ENCODE measurements around the gene WWC2. TPM values are rescaled to one million over a fixed set of nuclear protein-coding genes. Genes with fewer than 3 reads are reported as not detected.

WWC2 gene
- total RNA-seq, 1 donor from 2014 or later, result 48.0 TPM

DNA sequence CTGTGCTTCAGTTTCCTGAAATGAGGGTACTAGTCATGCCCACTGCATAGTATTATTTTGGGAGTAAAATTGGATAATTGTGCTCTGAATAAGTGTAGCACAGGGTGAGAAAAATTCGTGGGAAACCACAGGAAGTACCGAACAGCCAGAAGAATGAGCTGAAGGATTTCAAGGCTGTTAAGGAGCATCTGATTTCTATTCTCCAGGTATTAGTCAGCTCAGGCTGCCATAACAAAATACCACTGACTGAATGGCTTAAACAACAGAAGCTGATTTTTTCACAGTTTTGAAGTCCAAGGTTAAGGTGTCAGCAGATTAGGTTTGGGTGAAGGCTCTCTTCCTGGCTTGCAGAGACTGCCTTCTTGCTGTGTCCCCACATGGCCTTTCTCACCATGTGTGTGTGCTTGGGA is 41.9 kb downstream of the WWC2 start:
- DNase-seq (ENCODE audit: low spot score), result no peak
- H3K27me3 Mint-ChIP-seq (ENCODE audit: low read depth), result no peaks in the 10 kb centered on the region
- TF ChIP-seq CTCF (IDR thresholded peaks at IDR 0.05), result no peak
- H3K36me3 Mint-ChIP-seq (ENCODE audit: low read depth), result no peaks in the 10 kb centered on the region
- no peaks in the 10 kb centered on the region for H3K9me3 Mint-ChIP-seq (ENCODE audit: low read depth)
- H3K27ac Mint-ChIP-seq (ENCODE audit: unreplicated experiment), result peak overlapping the region; percentile 59
- peaks cover 49% of the 10 kb centered on the region for H3K4me1 Mint-ChIP-seq (ENCODE audit: low read depth)
- H3K4me3 Mint-ChIP-seq (ENCODE audit: unreplicated experiment), result no peak overlapping the region

DNA sequence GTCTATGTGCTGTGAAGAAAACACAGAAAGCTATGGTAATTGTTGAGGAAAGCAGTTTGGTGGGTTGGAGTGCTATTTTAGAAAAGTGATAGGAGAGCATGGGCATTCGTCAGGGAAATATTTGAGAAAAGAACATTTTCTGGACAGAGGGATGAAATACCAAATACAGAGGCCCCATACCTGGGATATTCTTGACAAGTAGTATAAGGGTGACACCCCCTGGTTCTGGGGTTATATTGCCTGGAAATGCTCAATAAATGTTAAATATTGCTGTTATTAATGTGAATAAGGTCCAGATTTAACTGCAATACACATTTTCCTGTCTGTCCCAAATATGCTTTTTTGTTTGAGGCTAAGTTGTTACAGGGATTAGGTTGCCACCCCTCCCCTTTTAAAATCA is 42.9 kb downstream of the WWC2 start:
- no peaks in the 10 kb centered on the region for H3K36me3 Mint-ChIP-seq (ENCODE audit: low read depth)
- H3K4me1 Mint-ChIP-seq (ENCODE audit: low read depth), result peaks cover 57% of the 10 kb centered on the region
- no peak overlapping the region for H3K4me3 Mint-ChIP-seq (ENCODE audit: unreplicated experiment)
- DNase-seq (ENCODE audit: low spot score), result no peak
- H3K27ac Mint-ChIP-seq (ENCODE audit: unreplicated experiment), result peak overlapping the region; percentile 91
- no peaks in the 10 kb centered on the region for H3K9me3 Mint-ChIP-seq (ENCODE audit: low read depth)
- TF ChIP-seq CTCF (IDR thresholded peaks at IDR 0.05), result peak; percentile 58
- no peaks in the 10 kb centered on the region for H3K27me3 Mint-ChIP-seq (ENCODE audit: low read depth)

GRCh38 chr4:183142571-183143550 is 43.8 kb downstream of the WWC2 start:
- DNase-seq (ENCODE audit: low spot score), result no peak
- Mint-ChIP-seq H3K9me3 (ENCODE audit: low read depth) (no peaks in the 10 kb centered on the region), H3K27ac (ENCODE audit: unreplicated experiment) (peak overlapping the region; percentile 91), H3K36me3 (ENCODE audit: low read depth) (no peaks in the 10 kb centered on the region), H3K4me1 (ENCODE audit: low read depth) (peaks cover 65% of the 10 kb centered on the region), H3K27me3 (ENCODE audit: low read depth) (no peaks in the 10 kb centered on the region), H3K4me3 (ENCODE audit: unreplicated experiment) (no peak overlapping the region)
- no peak for TF ChIP-seq CTCF (IDR thresholded peaks at IDR 0.05)

- H3K27ac Mint-ChIP-seq (ENCODE audit: unreplicated experiment), result no peak overlapping the region
- H3K4me1 Mint-ChIP-seq (ENCODE audit: low read depth), result peaks cover 69% of the 10 kb centered on the region
- H3K4me3 Mint-ChIP-seq (ENCODE audit: unreplicated experiment), result no peak overlapping the region
- no peaks in the 10 kb centered on the region for H3K27me3 Mint-ChIP-seq (ENCODE audit: low read depth)
- no peak for DNase-seq (ENCODE audit: low spot score)
- H3K36me3 Mint-ChIP-seq (ENCODE audit: low read depth), result no peaks in the 10 kb centered on the region
- TF ChIP-seq CTCF (IDR thresholded peaks at IDR 0.05), result no peak
- H3K9me3 Mint-ChIP-seq (ENCODE audit: low read depth), result no peaks in the 10 kb centered on the region
Measured at GRCh38 chr4:183144787-183145186, 45.7 kb downstream of the WWC2 start.

DNA sequence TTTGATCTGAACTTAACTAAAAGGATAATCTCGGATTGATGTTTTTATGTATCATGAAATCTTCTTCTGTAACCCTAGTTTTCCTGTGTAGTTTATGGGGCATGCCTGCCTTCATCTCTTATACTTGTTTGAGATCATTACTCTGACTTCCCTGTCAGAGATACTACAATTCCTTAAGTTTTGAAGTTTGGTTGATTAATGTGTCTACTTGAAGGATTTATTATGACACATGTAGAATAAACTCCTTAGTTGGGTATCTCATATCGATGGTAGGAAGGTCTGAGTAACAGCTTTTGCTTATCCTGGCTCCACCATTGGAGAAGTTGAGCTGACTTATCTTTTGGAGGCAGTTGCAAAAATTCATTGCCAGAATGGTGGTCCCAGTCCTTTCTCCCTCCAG is 46.7 kb downstream of the WWC2 start:
- H3K4me3 Mint-ChIP-seq (ENCODE audit: unreplicated experiment), result no peak overlapping the region
- H3K27me3 Mint-ChIP-seq (ENCODE audit: low read depth), result no peaks in the 10 kb centered on the region
- H3K36me3 Mint-ChIP-seq (ENCODE audit: low read depth), result no peaks in the 10 kb centered on the region
- no peak overlapping the region for H3K27ac Mint-ChIP-seq (ENCODE audit: unreplicated experiment)
- H3K4me1 Mint-ChIP-seq (ENCODE audit: low read depth), result peaks cover 59% of the 10 kb centered on the region
- no peak for TF ChIP-seq CTCF (IDR thresholded peaks at IDR 0.05)
- no peaks in the 10 kb centered on the region for H3K9me3 Mint-ChIP-seq (ENCODE audit: low read depth)
- DNase-seq (ENCODE audit: low spot score), result no peak
